HepG2 (cell line): Measurements from ENCODE around the gene SRCAP. TPM values are rescaled to one million over a fixed set of nuclear protein-coding genes. Genes with fewer than 3 reads are reported as not detected.

Experiments used
- ATAC-seq: fragments of 200-7000 bp; cut with Tn5 transposase; 3 replicates; pipeline ENCODE4 v1.9.1; 2020; ENCODE audit warnings: mild to moderate bottlenecking, moderate library complexity
- BruUV-seq: library from RNA; stranded (reverse); fragments of 400-500 nt; replicated peaks from 2 replicates; lab custom pipeline; 2021; lab: Mats Ljungman, UMichigan
- CTCF ChIA-PET: fragments of 300-600 bp; formaldehyde crosslinking; extraction: SDS; loops from one replicate; lab custom pipeline; 2021; ENCODE audit warnings: low total read pairs, inconsistent platforms, low intra/inter-chr PET ratio; lab: Yijun Ruan, JAX
- POLR2A ChIA-PET: fragments of 350-600 bp; sonication (Branson Sonifier 250); formaldehyde crosslinking; loops from one replicate; lab custom pipeline; 2020; ENCODE audit warnings: antibody characterized with exemption, inconsistent platforms; lab: Yijun Ruan, JAX
- DNase-seq: peaks from one replicate; pipeline ENCODE4 v3.0.0-alpha.2; 2015; ENCODE audit warnings: low spot score
- FAIRE-seq: peaks from 3 replicates; lab custom pipeline; 2011; peaks lifted over from hg19 to GRCh38; lab: Jason Lieb, UNC
- H2AFZ ChIP-seq: one replicate; pipeline ENCODE4 v1.6.1; 2011; ENCODE audit warnings: low read length, inconsistent platforms
- H3K27ac ChIP-seq: fragments of 300-600 bp; 3 replicates; pipeline ENCODE4 v1.8.0; 2011; ENCODE audit warnings: mixed run types, mild to moderate bottlenecking, mixed read lengths, low read length, inconsistent platforms; ENCODE audit not compliant: insufficient read depth; ENCODE audit errors: extremely low read length
- H3K27me3 ChIP-seq, 2 experiments: fragments of 200-600 bp in 1 of 2; 2 replicates in 1 of 2; 3 replicates in 1 of 2; pipeline versions ENCODE4 v1.6.0 to v1.8.0; 2011; ENCODE audit warnings: low read length in 2 of 2, mild to moderate bottlenecking in 2 of 2, moderate library complexity in 2 of 2, inconsistent platforms in 1 of 2; ENCODE audit not compliant: insufficient read depth in 2 of 2, control insufficient read depth in 1 of 2
- H3K36me3 ChIP-seq, 2 experiments: fragments of 200-600 bp in 1 of 2; replicated peaks in 1 of 2; 2 replicates in 1 of 2; 3 replicates in 1 of 2; pipeline versions ENCODE4 v1.5.1 to v1.8.0; 2011; ENCODE audit warnings: low read length in 2 of 2, inconsistent platforms in 1 of 2; ENCODE audit not compliant: insufficient read depth in 2 of 2, control insufficient read depth in 1 of 2
- H3K4me1 ChIP-seq: 2 replicates; pipeline ENCODE4 v1.5.1; 2012; ENCODE audit warnings: low read length, inconsistent platforms; ENCODE audit not compliant: insufficient read depth
- H3K4me2 ChIP-seq: 2 replicates; pipeline ENCODE4 v1.6.0; 2011; ENCODE audit warnings: low read depth, low read length, inconsistent platforms
- H3K4me3 ChIP-seq, 3 experiments: fragments of 200-600 bp in 1 of 3; sonication (generic), shearing (Covaris generic) in 1 of 3; replicated peaks in 1 of 3; 2 replicates each; pipeline ENCODE4 v1.5.1; 2011 to 2016; ENCODE audit warnings: low read length in 3 of 3, inconsistent platforms in 2 of 3, low read depth in 2 of 3, mild to moderate bottlenecking in 2 of 3, control low read depth in 1 of 3, mixed read lengths in 1 of 3; ENCODE audit not compliant: insufficient read depth in 1 of 3
- H3K79me2 ChIP-seq: one replicate; pipeline ENCODE4 v1.6.1; 2011; ENCODE audit warnings: low read length, inconsistent platforms; ENCODE audit not compliant: insufficient read depth
- H3K9ac ChIP-seq: 2 replicates; pipeline ENCODE4 v1.6.0; 2011; ENCODE audit warnings: mild to moderate bottlenecking, low read depth, low read length, inconsistent platforms; ENCODE audit not compliant: insufficient read depth
- H3K9me3 ChIP-seq: 2 replicates; pipeline ENCODE4 v1.5.1; 2012; ENCODE audit warnings: mild to moderate bottlenecking, low read length
- H4K20me1 ChIP-seq: 2 replicates; pipeline ENCODE4 v1.6.0; 2011; ENCODE audit warnings: inconsistent platforms, mild to moderate bottlenecking, low read length, moderate library complexity; ENCODE audit not compliant: insufficient read depth
- E2F2 ChIP-seq: sonication (generic); formaldehyde crosslinking; IDR thresholded peaks from 2 replicates; pipeline ENCODE4 v1.4.0; 2020; ENCODE audit warnings: missing genetic modification reagents, borderline replicate concordance
- JARID2 ChIP-seq: sonication (generic); formaldehyde crosslinking; IDR thresholded peaks from 2 replicates; pipeline ENCODE4 v1.8.1; 2023; ENCODE audit warnings: missing genetic modification reagents, inconsistent platforms; ENCODE audit not compliant: insufficient replicate concordance
- NAIF1 ChIP-seq: sonication (generic); formaldehyde crosslinking; IDR thresholded peaks from 2 replicates; pipeline ENCODE4 v1.5.0; 2020; ENCODE audit warnings: mild to moderate bottlenecking, missing genetic modification reagents, borderline replicate concordance
- RBFOX2 ChIP-seq: fragments of 200-400 bp; formaldehyde crosslinking; IDR thresholded peaks from 2 replicates; pipeline ENCODE4 v1.6.1; 2017; ENCODE audit warnings: low read depth, mild to moderate bottlenecking, low read length
- ZNF510 ChIP-seq: sonication (generic); formaldehyde crosslinking; IDR thresholded peaks from 2 replicates; pipeline ENCODE4 v1.4.0; 2020; ENCODE audit warnings: low read depth, mild to moderate bottlenecking, missing genetic modification reagents
- WGBS: methylation state at CpG from one replicate; pipeline ENCODE4 v1.1.6; 2017; ENCODE audit warnings: low lambda C conversion rate; 5-methylcytosine and 5-hydroxymethylcytosine counted together
- in situ Hi-C: cut with HindIII; loops from 2 replicates; pipeline ENCODE4 v1.10.0; 2017; ENCODE audit warnings: low pct_unique_long_range_greater_than_20kb; ENCODE audit not compliant: extremely low pct_ligation_motif_present
- intact Hi-C: fragments of 100-400 bp; cut with micrococcal nuclease; formaldehyde crosslinking; loops from one replicate; pipeline ENCODE4 v1.10.0; 2022; ENCODE audit not compliant: unreplicated experiment
- polyA plus RNA-seq, 8 experiments: library from polyadenylated mRNA; depleted of rRNA in 3 of 8; stranded (reverse) in 7 of 8; unstranded in 1 of 8; fragments of >200 nt; fragmentation: Illumina TruSeq in 4 of 8; extraction: Trizol in 4 of 8; gene quantifications; 2 replicates each; pipeline versions ENCODE4 v1.2.1 to v1.2.3, GENCODE V29; 2011 to 2016; ENCODE audit warnings: low read depth in 4 of 8, missing spikeins in 1 of 8, mixed read lengths in 1 of 8; ENCODE audit not compliant: insufficient read depth in 1 of 8
- total RNA-seq, 5 experiments: library from RNA; depleted of rRNA; stranded (reverse); fragments of >200 nt; fragmentation: Illumina TruSeq; extraction: Trizol; gene quantifications; 2 replicates each; pipeline ENCODE4 v1.2.3, GENCODE V29; 2016; ENCODE audit warnings: low read depth in 1 of 5
- TF ChIP-seq, protein P1 (sequence below): IDR thresholded peaks from 2 replicates; pipeline ENCODE4 v1.6.1; 2016; ENCODE audit warnings: mild to moderate bottlenecking, missing biosample characterization, missing genetic modification reagents

The SRCAP gene
- total and polyA plus RNA-seq, 2 of the 13 experiments (the other 11 are each of a cell fraction or from before 2014, with no cell fraction given) = 4.9 to 9.0 TPM

- Histone ChIP-seq H3K4me3 (no peak overlapping the region), H3K4me2 (no peak overlapping the region), H3K27me3 (no peaks in the 10 kb centered on the region; a peak in 1 of 5 replicates), H4K20me1 (no peaks in the 10 kb centered on the region), H3K9ac (no peak overlapping the region), H3K4me1 (peaks cover 16% of the 10 kb centered on the region), H3K36me3 (peaks cover 67 to 88% of the 10 kb centered on the region in 2 experiments), H2AFZ (no peak overlapping the region), H3K9me3 (no peaks in the 10 kb centered on the region), H3K27ac (no peak overlapping the region), H3K79me2 (peaks cover 12% of the 10 kb centered on the region)
- TF ChIP-seq E2F2 (CRISPR knock-in tag) = no peak
- TF ChIP-seq, protein P1, sequence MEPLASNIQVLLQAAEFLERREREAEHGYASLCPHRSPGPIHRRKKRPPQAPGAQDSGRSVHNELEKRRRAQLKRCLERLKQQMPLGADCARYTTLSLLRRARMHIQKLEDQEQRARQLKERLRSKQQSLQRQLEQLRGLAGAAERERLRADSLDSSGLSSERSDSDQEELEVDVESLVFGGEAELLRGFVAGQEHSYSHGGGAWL (CRISPR knock-in tag) = 0 out of 2 replicates have a peak, but pooled peaks have one; percentile 12
- no peak for FAIRE-seq
- DNase-seq = no peak
- CTCF ChIA-PET = no interaction called here
- in situ Hi-C loops (no loop called here), intact Hi-C loops (no loop called here)
- POLR2A ChIA-PET = interaction anchor here (4.3 kb wide), 1 partner anchor 20 kb away, joined by 18 read pairs; the partner anchor contains the start of gene PHKG2
- ATAC-seq = no peak
- BruUV-seq = no TSS peak
- WGBS = 97% methylated on average over 17 of the region's 18 CpGs
Observed at GRCh38 chr16:30767767-30768465, 68.9 kb downstream of the SRCAP start.

GRCh38 chr16:30768583-30769181, 69.7 kb downstream of the SRCAP start:
- Histone ChIP-seq H2AFZ (no peak overlapping the region), H3K4me2 (no peak overlapping the region), H3K27me3 (no peaks in the 10 kb centered on the region), H3K9me3 (no peaks in the 10 kb centered on the region), H3K4me1 (peaks cover 8% of the 10 kb centered on the region), H3K79me2 (peaks cover 4% of the 10 kb centered on the region), H4K20me1 (no peaks in the 10 kb centered on the region), H3K27ac (no peak overlapping the region), H3K9ac (no peak overlapping the region), H3K36me3 (peaks cover 73 to 96% of the 10 kb centered on the region in 2 experiments), H3K4me3 (no peak overlapping the region)
- ATAC-seq (no peak), DNase-seq (no peak), FAIRE-seq (no peak)
- POLR2A ChIA-PET = interaction anchor here (0.6 to 4.3 kb wide), 4 partner anchors 21 to 112 kb away, joined by 3 to 18 read pairs (median 3); partner anchors contain the start of gene PHKG2
- BruUV-seq = TSS peak; percentile 42
- CTCF ChIA-PET = no interaction called here
- 97% methylated on average over 23 of the region's 23 CpGs for WGBS
- in situ Hi-C loops = no loop called here
- intact Hi-C loops = no loop called here
- TF ChIP-seq JARID2 (CRISPR knock-in tag) (no peak), NAIF1 (CRISPR knock-in tag) (no peak), RBFOX2 (0 out of 2 replicates have a peak, but pooled peaks have one; percentile 28), ZNF510 (CRISPR knock-in tag) (no peak)
- TF ChIP-seq, protein P1 (CRISPR knock-in tag) = 0 out of 2 replicates have a peak, but pooled peaks have one; percentile 17
